Measurements from ENCODE around the gene NOX3. TPM values are rescaled to one million over a fixed set of nuclear protein-coding genes. Genes with fewer than 3 reads are reported as not detected.

NOX3 gene
- total and polyA plus RNA-seq, 8 donors = not detected

- intact Hi-C loops (cut with DNase I) = no loop called here
- Histone ChIP-seq H3K36me3 (no peaks in the 10 kb centered on the region), H3K27me3 (no peaks in the 10 kb centered on the region), H3K9me3 (no peaks in the 10 kb centered on the region), H3K4me1 (peaks cover 0 to 3% (median 0%) of the 10 kb centered on the region in 3 donors), H3K27ac (no peak overlapping the region), H3K4me3 (no peak overlapping the region)
- no peak for FAIRE-seq
- no peak for DNase-seq
- TF ChIP-seq, protein P1, sequence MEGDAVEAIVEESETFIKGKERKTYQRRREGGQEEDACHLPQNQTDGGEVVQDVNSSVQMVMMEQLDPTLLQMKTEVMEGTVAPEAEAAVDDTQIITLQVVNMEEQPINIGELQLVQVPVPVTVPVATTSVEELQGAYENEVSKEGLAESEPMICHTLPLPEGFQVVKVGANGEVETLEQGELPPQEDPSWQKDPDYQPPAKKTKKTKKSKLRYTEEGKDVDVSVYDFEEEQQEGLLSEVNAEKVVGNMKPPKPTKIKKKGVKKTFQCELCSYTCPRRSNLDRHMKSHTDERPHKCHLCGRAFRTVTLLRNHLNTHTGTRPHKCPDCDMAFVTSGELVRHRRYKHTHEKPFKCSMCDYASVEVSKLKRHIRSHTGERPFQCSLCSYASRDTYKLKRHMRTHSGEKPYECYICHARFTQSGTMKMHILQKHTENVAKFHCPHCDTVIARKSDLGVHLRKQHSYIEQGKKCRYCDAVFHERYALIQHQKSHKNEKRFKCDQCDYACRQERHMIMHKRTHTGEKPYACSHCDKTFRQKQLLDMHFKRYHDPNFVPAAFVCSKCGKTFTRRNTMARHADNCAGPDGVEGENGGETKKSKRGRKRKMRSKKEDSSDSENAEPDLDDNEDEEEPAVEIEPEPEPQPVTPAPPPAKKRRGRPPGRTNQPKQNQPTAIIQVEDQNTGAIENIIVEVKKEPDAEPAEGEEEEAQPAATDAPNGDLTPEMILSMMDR (IDR thresholded peaks at IDR 0.05) = no peak
- ATAC-seq = no peak
- WGBS, 2 donors = 78 to 84% methylated on average over 7 of the region's 7 CpGs
Measured at GRCh38 chr6:155398701-155399061, 57.0 kb downstream of the NOX3 start.

GRCh38 chr6:155398221-155398620 is 57.4 kb downstream of the NOX3 start:
- WGBS, 2 donors = 75 to 89% methylated on average over 3 of the region's 3 CpGs
- ATAC-seq (no peak), FAIRE-seq (no peak), DNase-seq (no peak)
- no peak overlapping the region for H3K4me3 ChIP-seq
- no peak overlapping the region for H3K27ac ChIP-seq
- intact Hi-C loops (cut with DNase I) = no loop called here
- peaks cover 0 to 3% (median 0%) of the 10 kb centered on the region in 3 donors for H3K4me1 ChIP-seq
- no peaks in the 10 kb centered on the region for H3K27me3 ChIP-seq
- no peaks in the 10 kb centered on the region for H3K9me3 ChIP-seq
- TF ChIP-seq, protein P1 (IDR thresholded peaks at IDR 0.05) = no peak
- no peaks in the 10 kb centered on the region for H3K36me3 ChIP-seq

GRCh38 chr6:155397172-155397705 is 58.4 kb downstream of the NOX3 start:
- TF ChIP-seq, protein P1 (IDR thresholded peaks at IDR 0.05) = no peak
- H3K4me1 ChIP-seq = peaks cover 0 to 3% (median 0%) of the 10 kb centered on the region in 3 donors
- ATAC-seq (no peak), FAIRE-seq (no peak), DNase-seq (no peak)
- no peak overlapping the region for H3K4me3 ChIP-seq
- intact Hi-C loops (cut with DNase I) = no loop called here
- no peak overlapping the region for H3K27ac ChIP-seq
- H3K36me3 ChIP-seq = no peaks in the 10 kb centered on the region
- no peaks in the 10 kb centered on the region for H3K9me3 ChIP-seq
- no peaks in the 10 kb centered on the region for H3K27me3 ChIP-seq
- 41 to 49% methylated on average over 3 of the region's 3 CpGs for WGBS, 2 donors

- Histone ChIP-seq H3K36me3 (no peaks in the 10 kb centered on the region), H3K27ac (no peak overlapping the region), H3K4me3 (no peak overlapping the region), H3K4me1 (peaks cover 0 to 3% (median 0%) of the 10 kb centered on the region in 3 donors), H3K27me3 (no peaks in the 10 kb centered on the region), H3K9me3 (no peaks in the 10 kb centered on the region)
- ATAC-seq (no peak), FAIRE-seq (no peak), DNase-seq (no peak)
- WGBS, 2 donors = 81 to 85% methylated on average over 5 of the region's 5 CpGs
- TF ChIP-seq, protein P1 (IDR thresholded peaks at IDR 0.05) = no peak
- intact Hi-C loops (cut with DNase I) = no loop called here
Measured at GRCh38 chr6:155396605-155397004, 59.0 kb downstream of the NOX3 start.

GRCh38 chr6:155395339-155395738 is 60.3 kb downstream of the NOX3 start:
- TF ChIP-seq, protein P1 (IDR thresholded peaks at IDR 0.05) = no peak
- DNase-seq (no peak), ATAC-seq (no peak), FAIRE-seq (no peak)
- Histone ChIP-seq H3K36me3 (no peaks in the 10 kb centered on the region), H3K27ac (no peak overlapping the region), H3K27me3 (no peaks in the 10 kb centered on the region), H3K4me3 (no peak overlapping the region), H3K4me1 (peaks cover 0 to 3% (median 0%) of the 10 kb centered on the region in 3 donors), H3K9me3 (no peaks in the 10 kb centered on the region)
- intact Hi-C loops (cut with DNase I) = no loop called here
- WGBS, 2 donors = 16% methylated on average over 1 of the region's 1 CpG

All from pancreas (tissue), 10 donors.